Measurements from ENCODE around the gene LRP1.

Gene LRP1

GRCh38 chr12:57103856-57104255, 24.4 kb upstream of the LRP1 start:
- TF ChIP-seq BHLHE40 (IDR thresholded peaks at IDR 0.05; ENCODE audit: borderline replicate concordance) (no peak), PKNOX1 (IDR thresholded peaks at IDR 0.05) (no peak), ZNF384 (IDR thresholded peaks at IDR 0.05) (no peak), FOXM1 (IDR thresholded peaks at IDR 0.05; ENCODE audit: borderline replicate concordance) (no peak)
- CTCF ChIA-PET: interaction anchor here (0.7 kb wide), 1 partner anchor 38 kb away, joined by 3 read pairs; no protein-coding TSS in a partner anchor
- no peak for DNase-seq (ENCODE audit: extremely low spot score)
- POLR2A ChIA-PET: no interaction called here

- ChIA-PET CTCF (interaction anchor here (0.7 to 1.0 kb wide), 2 partner anchors 38 to 42 kb away, joined by 3 read pairs; no protein-coding TSS in a partner anchor), POLR2A (no interaction called here)
- TF ChIP-seq TARDBP (IDR thresholded peaks at IDR 0.05): no peak
- TF ChIP-seq PKNOX1 (IDR thresholded peaks at IDR 0.05): no peak
- TF ChIP-seq CTBP1 (IDR thresholded peaks at IDR 0.05; ENCODE audit: borderline replicate concordance): no peak
- no peak for TF ChIP-seq SP1 (IDR thresholded peaks at IDR 0.05)
- TF ChIP-seq FOXA1 (IDR thresholded peaks at IDR 0.05): no peak
- TF ChIP-seq NFRKB (IDR thresholded peaks at IDR 0.05): no peak
- no peak for TF ChIP-seq FOXM1 (IDR thresholded peaks at IDR 0.05; ENCODE audit: borderline replicate concordance)
- TF ChIP-seq HDGF (IDR thresholded peaks at IDR 0.05; ENCODE audit: borderline replicate concordance): no peak
- TF ChIP-seq FOXK2 (IDR thresholded peaks at IDR 0.05): no peak
- no peak for TF ChIP-seq ARNT (IDR thresholded peaks at IDR 0.05)
- no peak for TF ChIP-seq L3MBTL2 (conservative IDR thresholded peaks at IDR 0.05)
- no peak for TF ChIP-seq ZNF384 (IDR thresholded peaks at IDR 0.05)
- TF ChIP-seq BHLHE40 (IDR thresholded peaks at IDR 0.05; ENCODE audit: borderline replicate concordance): no peak
- no peak for TF ChIP-seq ELF4 (IDR thresholded peaks at IDR 0.05)
- TF ChIP-seq LEF1 (IDR thresholded peaks at IDR 0.05; ENCODE audit: borderline replicate concordance): no peak
- no peak for TF ChIP-seq SUZ12 (IDR thresholded peaks at IDR 0.05)
- DNase-seq (ENCODE audit: extremely low spot score): no peak
Measured at GRCh38 chr12:57104292-57104910, 23.9 kb upstream of the LRP1 start.

- ChIA-PET CTCF (interaction anchor here (1.0 kb wide), 1 partner anchor 43 kb away, joined by 3 read pairs; no protein-coding TSS in a partner anchor), POLR2A (no interaction called here)
- TF ChIP-seq BHLHE40 (IDR thresholded peaks at IDR 0.05; ENCODE audit: borderline replicate concordance) (no peak), TARDBP (IDR thresholded peaks at IDR 0.05) (no peak), LEF1 (IDR thresholded peaks at IDR 0.05; ENCODE audit: borderline replicate concordance) (no peak), FOXA1 (IDR thresholded peaks at IDR 0.05) (no peak), CTBP1 (IDR thresholded peaks at IDR 0.05; ENCODE audit: borderline replicate concordance) (no peak), ELF4 (IDR thresholded peaks at IDR 0.05) (no peak), HDGF (IDR thresholded peaks at IDR 0.05; ENCODE audit: borderline replicate concordance) (no peak), L3MBTL2 (conservative IDR thresholded peaks at IDR 0.05) (no peak), ZNF384 (IDR thresholded peaks at IDR 0.05) (no peak), ARNT (IDR thresholded peaks at IDR 0.05) (no peak), FOXM1 (IDR thresholded peaks at IDR 0.05; ENCODE audit: borderline replicate concordance) (no peak), NFRKB (IDR thresholded peaks at IDR 0.05) (no peak)
- DNase-seq (ENCODE audit: extremely low spot score): no peak
Measured at GRCh38 chr12:57105011-57105753, 23.1 kb upstream of the LRP1 start.

- TF ChIP-seq CTBP1 (IDR thresholded peaks at IDR 0.05; ENCODE audit: borderline replicate concordance) (no peak), ARNT (IDR thresholded peaks at IDR 0.05) (no peak), HDGF (IDR thresholded peaks at IDR 0.05; ENCODE audit: borderline replicate concordance) (no peak), SP1 (IDR thresholded peaks at IDR 0.05) (no peak), BHLHE40 (IDR thresholded peaks at IDR 0.05; ENCODE audit: borderline replicate concordance) (no peak), SUZ12 (IDR thresholded peaks at IDR 0.05) (no peak), ZNF384 (IDR thresholded peaks at IDR 0.05) (no peak), ELF4 (IDR thresholded peaks at IDR 0.05) (no peak), FOXM1 (IDR thresholded peaks at IDR 0.05; ENCODE audit: borderline replicate concordance) (no peak), PKNOX1 (IDR thresholded peaks at IDR 0.05) (no peak)
- ChIA-PET POLR2A (interaction anchor here (1.5 kb wide), 1 partner anchor 10 kb away, joined by 4 read pairs; no protein-coding TSS in a partner anchor), CTCF (interaction anchor here (0.9 kb wide), 1 partner anchor 37 kb away, joined by 3 read pairs; no protein-coding TSS in a partner anchor)
- no peak for DNase-seq (ENCODE audit: extremely low spot score)
Measured at GRCh38 chr12:57106021-57106708, 22.1 kb upstream of the LRP1 start.

GRCh38 chr12:57107456-57108155, 20.7 kb upstream of the LRP1 start:
- no peak for DNase-seq (ENCODE audit: extremely low spot score)
- TF ChIP-seq FOXK2 (IDR thresholded peaks at IDR 0.05): no peak
- ChIA-PET POLR2A (interaction anchor here (1.5 kb wide), 1 partner anchor 12 kb away, joined by 4 read pairs; no protein-coding TSS in a partner anchor), CTCF (no interaction called here)

All from HEK293T (cell line).